KBM-7 (cell line): ENCODE results near the gene IL17RE.
A peak's percentile ranks its signal among the peaks of the same experiment; 100 is the strongest.
"Not testable (repeated sequence)": the region's sequence is repeated elsewhere in the genome, so short reads cannot be mapped to it uniquely, and the experiment has no call there.

Experiments used
- DNase-seq: peaks from one replicate; pipeline ENCODE4 v3.0.0-alpha.2; 2015
- in situ Hi-C: fragments of 300-500 bp; cut with MboI; formaldehyde crosslinking; loops from 2 replicates; pipeline ENCODE4 v1.14.3; 2020; ENCODE audit warnings: low sequenced_read_pairs, low pct_unique_long_range_greater_than_20kb, mixed read lengths

IL17RE gene

DNA sequence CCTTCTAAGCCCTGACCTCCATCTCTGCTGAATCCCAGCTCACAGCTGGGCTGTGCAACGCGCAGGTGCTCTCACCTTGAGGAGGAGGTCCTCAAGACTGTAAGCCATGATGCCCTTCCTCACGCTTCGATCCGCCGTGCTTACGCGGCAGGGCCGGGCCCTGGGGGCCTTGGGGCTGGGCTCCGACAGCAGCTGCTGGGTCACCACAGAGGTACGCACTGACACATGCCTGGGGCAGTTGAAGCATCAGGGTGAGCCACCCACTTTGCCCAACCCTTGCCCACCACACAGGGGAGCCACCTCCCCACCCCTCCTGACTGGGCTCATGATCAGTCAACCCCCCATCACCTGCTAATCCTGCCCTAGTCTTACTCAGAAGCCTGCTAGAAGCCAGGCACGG, 25.7 kb upstream of the IL17RE start:
- no peak for DNase-seq
- in situ Hi-C loops: no loop called here

DNA sequence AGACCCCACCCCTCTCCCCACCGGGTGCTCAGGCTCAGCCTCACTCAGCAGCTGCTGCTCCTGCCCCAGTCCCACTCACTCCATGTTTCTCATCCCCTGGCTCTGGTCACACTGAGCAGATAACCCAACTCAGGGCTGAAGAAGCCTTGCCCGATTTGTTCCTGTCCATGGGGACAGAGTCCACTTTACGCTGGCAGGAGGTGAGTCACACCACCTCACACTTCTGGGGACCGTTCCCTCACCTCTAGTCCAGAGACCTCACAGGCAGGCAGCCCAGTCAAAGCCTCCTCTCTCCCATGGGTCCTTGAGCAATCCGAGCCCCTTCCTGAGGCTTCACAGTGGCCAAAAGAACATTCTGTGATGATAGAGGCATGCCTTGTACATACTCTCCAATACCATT, 23.9 kb upstream of the IL17RE start:
- no peak for DNase-seq
- in situ Hi-C loops: no loop called here

DNA sequence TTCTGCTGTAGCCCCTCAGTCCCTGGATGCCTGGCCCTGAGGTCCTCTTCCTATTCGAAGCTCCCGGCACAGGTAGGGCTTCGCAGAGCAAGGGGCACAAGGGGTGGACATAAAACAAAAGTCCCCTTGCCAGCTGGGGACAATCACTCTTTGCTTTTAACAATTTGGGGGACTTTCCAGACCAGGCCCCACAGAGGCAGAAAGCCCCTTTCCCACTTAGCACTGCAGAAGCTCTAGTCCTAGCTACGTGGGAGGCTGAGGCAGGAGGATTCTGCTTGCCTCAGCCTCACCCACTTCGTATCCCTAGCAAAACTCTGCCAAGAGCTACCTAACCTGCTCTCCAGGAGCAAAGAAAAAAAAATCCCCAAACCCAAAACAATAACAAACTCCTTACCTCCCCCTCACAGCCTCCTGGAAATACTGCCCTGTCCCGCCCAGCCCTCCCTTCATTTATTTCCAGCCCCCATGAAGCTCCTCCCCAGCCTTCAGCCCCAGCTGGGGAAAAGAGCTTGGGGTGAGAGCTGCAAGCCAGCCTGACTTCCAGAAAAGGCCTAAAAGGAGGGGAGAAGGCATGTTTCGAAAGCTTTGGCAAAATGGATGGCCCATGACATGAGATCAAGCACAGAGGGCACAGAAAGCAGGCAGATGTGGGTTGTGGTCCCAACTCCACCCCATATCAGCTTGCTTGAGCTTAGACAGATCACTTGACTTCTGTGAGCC, 22.7 kb upstream of the IL17RE start, which contains the start of gene CIDEC:
TSS of gene CIDEC (minus strand) at position 424 of the 720 bp plus-strand sequence. CDS start 1,767 bp downstream, outside the sequence.
- in situ Hi-C loops: no loop called here
- no peak for DNase-seq

DNA sequence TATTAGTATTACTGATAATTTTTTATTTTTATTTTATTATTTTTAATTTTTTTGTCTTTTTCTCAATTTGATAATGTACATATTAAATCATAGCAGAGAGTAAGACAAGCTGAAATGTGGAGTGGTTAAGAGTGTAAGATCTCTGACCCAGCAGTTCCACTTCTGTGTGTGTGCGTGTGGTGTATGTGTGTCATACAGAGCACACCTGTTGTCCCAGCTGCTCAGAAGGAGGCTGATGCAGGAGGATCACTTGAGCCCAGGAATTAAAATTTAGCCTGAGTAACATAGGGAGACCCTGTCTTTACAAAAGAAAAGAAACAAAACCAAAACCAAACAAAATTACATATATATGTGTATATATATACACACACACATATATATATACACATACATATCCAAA, 21.2 kb upstream of the IL17RE start:
- DNase-seq: no peak
- in situ Hi-C loops: no loop called here

DNA sequence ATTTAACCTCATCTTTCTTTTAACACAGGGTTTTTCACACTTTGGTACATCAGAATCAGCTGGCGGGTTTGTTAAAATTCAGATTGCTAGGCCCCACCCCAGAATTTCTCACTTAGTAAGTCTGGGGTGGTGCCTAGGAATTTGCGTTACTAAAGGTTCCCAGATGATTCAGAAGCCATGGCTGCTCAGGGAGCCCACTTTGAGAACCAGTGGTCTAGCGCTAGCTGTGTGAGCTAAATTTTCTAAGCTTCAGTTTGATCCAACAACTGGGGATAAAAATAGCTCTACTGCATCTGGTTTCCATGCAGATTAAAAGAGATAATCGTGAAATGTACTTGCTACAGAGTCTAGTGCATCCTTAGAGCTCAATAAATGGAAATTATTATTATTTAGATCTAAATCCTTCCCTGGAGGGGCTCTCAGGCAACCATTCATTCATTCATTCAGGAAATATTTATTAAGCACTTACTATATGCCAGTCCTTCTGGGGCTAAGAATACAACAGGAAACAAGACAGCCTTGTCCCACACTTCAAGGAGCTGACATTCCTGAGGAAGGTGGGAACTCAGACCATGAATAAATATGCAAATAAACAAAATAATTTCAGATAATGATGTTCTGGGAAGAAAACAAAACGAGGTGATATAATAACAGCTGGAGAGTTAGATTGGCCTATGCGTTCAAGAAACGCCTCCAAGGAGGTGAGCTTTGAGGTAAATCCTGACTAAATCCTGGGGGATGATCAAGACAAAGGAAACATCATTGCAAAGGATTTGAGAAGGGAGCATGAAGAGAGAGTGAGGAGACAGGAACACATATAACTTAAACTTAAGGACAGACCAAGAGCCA, 18.7 kb upstream of the IL17RE start:
- DNase-seq: no peak
- in situ Hi-C loops: no loop called here

DNA sequence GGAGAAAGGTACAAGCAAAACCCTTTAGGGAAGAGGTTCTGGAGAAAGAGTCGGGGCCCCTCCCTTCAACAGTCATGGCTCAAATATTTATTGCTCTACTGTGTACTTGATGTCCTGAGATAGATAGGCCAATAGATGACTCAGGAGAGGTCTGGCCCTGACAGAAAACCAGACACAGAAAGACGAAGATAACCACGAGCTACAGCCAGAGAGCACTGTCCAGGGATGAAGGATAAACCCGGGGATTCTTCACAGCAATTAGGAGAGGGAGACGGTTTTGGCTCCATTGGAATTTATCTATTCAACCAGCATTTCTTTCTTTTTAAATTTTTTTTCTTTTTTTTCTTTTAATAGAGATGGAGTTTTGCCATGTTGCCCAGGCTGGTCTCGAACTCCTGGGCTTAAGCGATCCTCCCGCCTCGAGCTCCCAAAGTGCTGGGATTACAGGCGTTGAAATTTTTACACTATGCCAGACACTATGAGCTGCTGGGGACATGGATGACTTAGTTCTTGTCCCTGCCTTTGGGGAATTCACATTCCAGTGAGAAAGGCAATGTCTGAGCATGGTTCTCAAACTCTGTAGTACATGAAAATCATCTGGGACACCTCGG, 18.0 kb upstream of the IL17RE start:
- no peak for DNase-seq
- in situ Hi-C loops: no loop called here

DNA sequence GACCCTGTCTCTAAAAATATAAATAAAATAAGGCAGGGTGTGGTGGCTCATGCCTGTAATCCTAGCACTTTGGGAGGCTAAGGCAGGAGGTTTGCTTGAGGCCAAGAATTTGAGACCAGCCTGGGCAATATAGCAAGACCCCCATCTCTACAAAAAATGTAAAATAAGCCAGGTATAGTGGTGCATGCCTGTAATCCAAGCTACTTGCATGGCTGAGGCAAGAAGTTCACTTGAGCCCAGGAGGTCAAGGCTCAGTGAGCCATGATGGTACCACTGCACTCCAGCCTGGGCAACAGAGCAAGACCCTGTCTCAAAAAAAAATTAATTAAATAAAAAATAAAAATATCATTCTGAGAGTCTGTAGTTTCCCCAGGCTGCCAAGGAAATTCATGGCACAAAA, 16.3 kb upstream of the IL17RE start:
- DNase-seq: no peak
- in situ Hi-C loops: no loop called here

DNA sequence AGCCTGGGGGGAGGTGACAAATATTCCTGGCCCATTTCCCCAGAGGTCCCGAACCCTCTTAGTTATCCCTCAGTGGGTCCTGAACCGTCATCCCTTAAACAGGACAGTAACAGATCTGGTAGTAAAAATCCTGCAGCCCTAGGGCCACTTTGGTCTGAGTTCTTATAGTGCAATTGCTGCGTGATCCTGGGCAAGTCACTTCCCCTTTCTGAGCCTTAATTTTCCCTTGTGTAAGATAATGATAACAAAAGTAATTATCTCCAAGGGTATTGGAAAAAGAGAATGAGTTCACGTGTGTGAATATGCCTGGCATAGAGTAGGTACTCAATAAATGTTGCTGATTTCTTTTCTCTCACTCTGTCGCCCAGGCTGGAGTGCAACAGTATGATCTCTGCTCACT, 15.2 kb upstream of the IL17RE start:
- DNase-seq: peak; percentile 38
- in situ Hi-C loops: no loop called here

DNA sequence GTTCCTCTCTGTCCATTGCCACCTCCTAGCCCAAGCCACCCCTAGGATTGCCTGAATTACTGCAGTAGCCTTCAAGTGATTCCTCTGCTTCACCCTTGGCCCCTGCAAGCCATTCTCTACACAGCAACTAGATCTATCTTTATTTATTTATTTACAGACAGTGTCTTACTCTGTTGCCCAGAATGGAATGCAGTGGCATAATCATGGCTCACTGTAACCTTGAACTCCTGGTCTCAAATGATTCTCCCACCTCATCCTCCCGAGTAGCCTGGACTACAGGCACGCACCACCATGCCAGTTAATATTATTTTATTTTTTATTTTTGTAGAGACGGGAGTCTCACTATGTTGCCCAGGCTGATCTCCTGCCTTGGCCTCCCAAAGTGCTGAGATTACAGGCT, 14.1 kb upstream of the IL17RE start:
- in situ Hi-C loops: no loop called here
- no peak for DNase-seq

DNA sequence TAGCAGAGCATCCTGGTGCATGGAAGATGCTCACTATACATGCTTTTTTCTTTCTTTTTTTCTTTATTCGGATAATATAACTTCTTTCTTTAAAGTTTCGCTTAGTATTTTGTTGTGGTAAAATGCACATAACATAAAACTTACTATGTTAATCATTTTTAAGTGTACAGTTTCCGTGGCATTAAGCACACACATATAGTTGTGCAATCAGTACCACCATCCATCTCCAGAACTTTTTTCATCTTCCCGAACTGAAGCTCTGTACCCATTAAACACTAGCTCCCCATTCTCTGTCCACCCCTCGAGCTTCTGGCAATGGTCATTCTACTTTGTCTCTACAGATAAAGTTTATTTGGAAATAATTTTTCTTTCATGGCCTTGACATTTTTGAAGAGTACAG, 13.2 kb upstream of the IL17RE start:
- in situ Hi-C loops: no loop called here
- no peak for DNase-seq

DNA sequence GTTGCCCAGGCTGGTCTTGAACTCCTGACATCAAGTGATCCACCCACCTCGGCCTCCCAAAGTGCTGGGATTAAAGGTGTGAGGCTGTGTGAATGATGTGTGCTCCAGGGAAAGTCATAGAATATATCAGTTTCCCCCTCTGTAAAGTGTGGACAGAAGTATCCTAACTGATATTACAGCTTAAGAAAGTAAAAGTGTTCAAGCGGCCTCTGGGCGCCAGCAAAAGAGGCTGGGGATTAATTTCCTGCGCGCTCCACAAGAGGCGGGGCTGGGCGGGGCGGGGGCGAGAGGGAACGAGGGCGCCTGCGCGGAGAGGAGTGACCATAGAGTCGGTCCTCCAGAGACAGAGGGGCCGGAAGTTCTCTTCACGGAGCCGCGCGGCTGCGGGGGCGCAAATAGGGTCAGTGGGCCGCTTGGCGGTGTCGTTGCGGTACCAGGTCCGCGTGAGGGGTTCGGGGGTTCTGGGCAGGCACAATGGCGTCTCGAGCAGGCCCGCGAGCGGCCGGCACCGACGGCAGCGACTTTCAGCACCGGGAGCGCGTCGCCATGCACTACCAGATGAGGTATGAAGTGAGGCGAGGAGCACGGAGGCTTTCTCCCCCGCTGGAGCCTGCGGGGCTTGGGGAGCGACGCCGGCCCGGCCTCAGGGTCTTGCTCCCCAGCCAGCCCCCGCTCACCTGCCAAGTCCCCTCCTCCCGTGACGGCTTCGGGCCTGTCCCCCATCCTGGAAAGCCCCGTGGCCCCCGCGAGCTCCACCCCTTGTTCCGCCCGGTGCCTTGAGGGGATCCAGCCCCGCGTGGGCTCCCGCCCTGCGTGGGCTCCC, 12.2 kb upstream of the IL17RE start, which contains the start of gene JAGN1:
TSS of gene JAGN1 (plus strand) at position 362 of the 823 bp plus-strand sequence. CDS start at position 475, 113 bp downstream.
- in situ Hi-C loops: no loop called here
- DNase-seq: peak; percentile 89

DNA sequence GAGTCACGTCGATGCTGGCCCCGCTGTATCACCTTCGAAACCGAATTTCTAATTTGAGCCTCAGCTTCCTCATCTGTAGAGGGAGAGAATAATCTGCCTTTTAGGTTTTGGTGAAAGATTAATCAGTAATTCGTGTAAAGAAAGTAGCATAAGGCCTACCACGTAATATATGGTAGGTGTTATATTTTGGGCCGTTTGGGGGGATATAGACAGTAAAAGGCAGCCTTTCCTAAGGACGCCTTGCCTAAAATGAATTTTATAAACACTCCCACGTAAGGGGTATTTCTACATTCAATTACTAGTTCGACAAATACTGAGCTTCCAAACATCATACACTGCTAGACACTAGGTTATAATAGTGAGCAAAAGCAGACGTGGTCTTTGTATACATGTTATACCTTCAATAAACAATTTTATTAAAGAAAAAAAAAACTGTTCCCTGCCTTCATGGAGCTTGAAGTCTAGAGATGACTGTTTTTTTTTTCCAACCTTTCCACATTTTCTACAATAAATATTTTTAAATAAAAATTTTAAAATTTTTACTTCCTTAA, 11.5 kb upstream of the IL17RE start:
- in situ Hi-C loops: no loop called here
- DNase-seq: no peak

DNA sequence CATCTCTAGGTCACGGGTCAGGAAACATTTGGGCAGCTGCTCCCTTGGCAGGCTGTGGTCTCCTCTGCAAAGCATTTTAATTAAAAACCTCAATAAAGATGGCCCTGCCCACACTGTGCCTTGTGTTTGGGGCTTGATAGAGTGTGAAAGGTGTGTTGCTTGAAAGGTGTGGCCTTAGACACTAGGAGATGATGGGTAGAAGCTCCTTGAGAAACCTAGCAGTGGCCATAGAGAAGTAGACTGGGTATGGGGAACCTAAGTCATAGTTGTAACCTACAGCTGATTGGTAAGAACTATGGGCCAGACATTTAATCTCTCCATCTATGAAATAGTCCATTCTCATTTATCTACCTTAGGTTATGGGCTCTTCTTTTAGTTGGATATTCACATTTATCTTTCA, 8.9 kb upstream of the IL17RE start:
- in situ Hi-C loops: no loop called here
- no peak for DNase-seq

DNA sequence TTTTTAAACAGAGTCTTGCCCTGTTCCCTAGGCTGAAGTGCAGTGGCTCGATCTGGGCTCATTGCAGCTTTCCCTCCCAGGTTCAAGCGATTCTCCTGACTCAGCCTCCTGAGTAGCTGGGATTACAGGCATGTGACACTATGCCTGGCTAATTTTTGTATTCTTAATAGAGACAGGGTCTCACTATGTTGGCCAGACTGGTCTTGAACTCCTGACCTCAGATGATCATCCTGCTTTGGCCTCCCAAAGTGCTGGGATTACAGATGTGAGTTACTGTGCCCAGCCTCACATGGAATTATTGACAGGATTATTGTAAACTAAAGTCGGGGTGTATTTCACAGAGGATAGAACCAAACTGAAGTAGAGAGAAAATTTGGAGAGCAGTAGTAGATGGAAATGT, 6.9 kb upstream of the IL17RE start:
- DNase-seq, in situ Hi-C loops: not testable (repeated sequence)

DNA sequence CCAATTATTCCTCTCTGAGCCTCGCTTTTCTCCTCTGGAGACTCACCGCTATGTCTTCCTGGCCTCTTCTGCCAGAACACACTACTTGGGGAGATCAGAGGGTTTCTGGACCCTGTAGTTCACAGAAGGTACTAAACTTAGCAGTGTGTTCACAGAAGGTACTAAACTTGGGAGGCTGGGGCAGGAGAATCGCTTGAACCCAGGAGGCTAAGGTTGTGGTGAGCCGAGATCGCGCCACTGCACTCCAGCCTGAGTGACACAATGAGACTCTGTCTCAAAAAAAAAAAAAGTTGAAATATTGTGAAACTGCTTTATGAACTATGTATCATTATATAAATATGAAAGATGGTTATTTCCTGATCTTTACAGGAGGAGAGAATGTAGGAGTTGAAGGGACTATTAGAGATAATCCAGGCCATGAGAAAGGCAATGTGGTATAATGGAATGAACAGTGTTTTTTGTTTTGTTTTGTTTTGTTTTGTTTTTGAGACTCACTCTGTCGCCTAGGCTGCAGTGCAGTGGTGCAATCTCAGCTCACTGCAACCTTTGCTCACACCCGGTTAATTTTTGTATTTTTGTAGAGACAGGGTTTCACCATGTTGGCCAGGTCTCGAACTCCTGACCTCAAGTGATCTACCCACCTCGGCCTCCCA, 5.8 kb upstream of the IL17RE start:
- DNase-seq: not testable (repeated sequence)

DNA sequence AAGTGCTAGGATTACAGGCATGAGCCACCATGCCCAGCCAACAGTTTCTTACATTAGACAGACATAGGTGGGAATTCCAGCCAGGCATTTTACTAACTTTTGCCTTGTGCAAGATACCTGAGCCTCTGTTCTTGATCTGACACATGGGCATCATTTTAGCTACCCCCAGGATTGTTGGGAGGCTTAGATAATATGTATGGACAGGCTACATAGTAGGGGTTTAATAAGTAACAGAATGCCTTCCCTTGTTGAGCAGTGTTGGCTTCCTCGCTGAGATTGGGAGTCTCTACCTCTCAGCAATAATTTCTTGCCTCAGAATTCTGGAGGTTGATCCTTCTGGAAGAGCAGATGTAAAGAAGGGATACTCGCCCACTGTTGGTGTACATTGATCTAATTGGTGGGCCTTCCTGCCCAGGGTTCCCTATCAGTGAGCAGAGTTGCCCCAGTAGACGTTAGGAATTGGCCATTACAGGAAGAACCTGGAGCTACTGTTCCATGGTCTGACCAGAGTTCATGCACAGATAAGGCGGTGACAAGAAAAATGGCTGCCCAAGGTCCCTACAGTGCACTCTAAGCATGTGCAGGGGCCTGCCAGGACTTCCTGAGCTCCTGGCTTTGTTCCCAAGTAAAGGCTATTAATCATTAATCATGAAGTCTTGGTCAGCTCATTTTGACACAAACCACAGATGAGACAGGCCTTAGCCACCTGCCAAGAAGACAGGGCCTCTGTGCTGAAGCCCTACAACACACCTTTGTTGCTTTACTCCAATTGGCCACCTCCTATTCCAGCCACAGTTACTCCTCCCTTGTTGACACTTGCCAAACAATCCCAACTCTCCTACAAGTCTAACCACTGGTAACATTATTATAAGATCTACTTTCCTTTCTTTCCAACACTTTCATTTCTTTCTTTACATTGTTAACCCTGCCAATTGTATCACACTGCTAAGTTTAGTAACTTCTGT, 5.0 kb upstream of the IL17RE start:
- in situ Hi-C loops: no loop called here
- DNase-seq: no peak

More for the DNA sequence above, 5.8 kb upstream of the IL17RE start:
- in situ Hi-C loops: not testable (repeated sequence)

DNA sequence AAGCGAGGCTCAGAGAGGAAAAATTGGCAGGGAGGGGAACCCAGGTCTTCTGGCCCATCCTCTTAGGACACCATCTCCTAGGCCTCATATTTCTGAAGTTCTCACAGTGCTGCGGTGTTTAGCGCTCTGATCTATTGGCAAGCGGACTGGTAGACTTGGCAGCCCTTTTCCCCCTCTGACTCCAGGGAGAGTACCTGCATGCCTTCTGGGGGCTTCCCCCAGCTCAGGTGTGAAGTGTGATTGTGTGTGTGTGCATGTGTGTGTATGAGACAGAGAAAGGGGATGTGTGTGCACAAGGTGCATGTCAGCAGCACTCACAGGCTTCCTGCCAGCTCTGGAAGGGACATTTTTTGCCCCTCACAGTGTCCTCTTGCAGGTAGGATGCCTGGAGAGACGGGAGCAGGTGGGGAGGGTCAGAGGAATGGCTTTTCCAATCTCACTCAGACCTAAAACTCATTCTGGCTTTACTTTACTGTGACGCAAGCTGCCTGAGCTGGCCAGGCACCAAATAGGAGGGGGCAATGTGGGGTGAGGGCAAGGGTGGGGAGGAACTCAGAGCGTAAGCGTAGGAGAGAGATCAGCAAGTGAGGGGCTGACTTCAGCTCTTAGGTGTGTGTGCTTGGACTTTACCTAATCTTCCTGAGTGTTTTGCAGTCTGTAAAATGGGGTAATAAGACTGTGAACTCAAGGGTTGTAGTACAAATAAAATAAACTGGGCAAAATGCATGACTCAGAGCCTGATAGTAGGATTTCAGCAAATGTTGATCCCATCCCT, 4.0 kb upstream of the IL17RE start:
- DNase-seq: no peak
- in situ Hi-C loops: no loop called here
